ENCODE results near the gene CDON. TPM values are rescaled to one million over a fixed set of nuclear protein-coding genes. Genes with fewer than 3 reads are reported as not detected.

Gene CDON
- total RNA-seq, 3 donors from 2014 or later (not counting 1 experiment from before 2014, with no cell fraction given) = 0.25 to 0.38 TPM; not detected in 1

GRCh38 chr11:125978778-125979407, 83.8 kb downstream of the CDON start:
- H3K4me3 Mint-ChIP-seq = no peak overlapping the region
- no peaks in the 10 kb centered on the region for H3K36me3 Mint-ChIP-seq
- no peaks in the 10 kb centered on the region for H3K36me3 ChIP-seq (ENCODE audit: control insufficient read depth, insufficient read depth, low read length)
- no peaks in the 10 kb centered on the region for H3K4me1 ChIP-seq (ENCODE audit: control insufficient read depth, insufficient read depth, low read length)
- ATAC-seq (no peak), DNase-seq (no peak)
- H3K27ac ChIP-seq (ENCODE audit: low read length) = no peak overlapping the region
- peaks cover 0 to 5% of the 10 kb centered on the region in 2 donors for H3K4me1 Mint-ChIP-seq
- TF ChIP-seq CTCF (IDR thresholded peaks at IDR 0.05) = no peak
- H3K4me3 ChIP-seq (ENCODE audit: low read length) = no peak overlapping the region
- 83% methylated on average over 1 of the region's 3 CpGs for WGBS (ENCODE audit: insufficient coverage)
- peaks cover 0 to 36% of the 10 kb centered on the region in 2 donors for H3K27me3 Mint-ChIP-seq (ENCODE audit: low read depth in 2 of 2)
- intact Hi-C loops (cut with micrococcal nuclease) = no loop called here
- H3K27me3 ChIP-seq (ENCODE audit: control insufficient read depth, insufficient read depth, low read length) = no peaks in the 10 kb centered on the region
- H3K27ac Mint-ChIP-seq = no peak overlapping the region
- H3K9me3 ChIP-seq (ENCODE audit: control insufficient read depth, insufficient read depth, low read length) = no peaks in the 10 kb centered on the region
- H3K9me3 Mint-ChIP-seq = no peaks in the 10 kb centered on the region

- no peaks in the 10 kb centered on the region for H3K4me1 ChIP-seq (ENCODE audit: control insufficient read depth, insufficient read depth, low read length)
- WGBS (ENCODE audit: insufficient coverage) = 83% methylated on average over 1 of the region's 6 CpGs
- H3K4me3 Mint-ChIP-seq = no peak overlapping the region
- H3K27ac Mint-ChIP-seq = no peak overlapping the region
- H3K9me3 ChIP-seq (ENCODE audit: control insufficient read depth, insufficient read depth, low read length) = no peaks in the 10 kb centered on the region
- no peaks in the 10 kb centered on the region for H3K36me3 Mint-ChIP-seq
- no peak overlapping the region for H3K4me3 ChIP-seq (ENCODE audit: low read length)
- intact Hi-C loops (cut with micrococcal nuclease) = no loop called here
- H3K36me3 ChIP-seq (ENCODE audit: control insufficient read depth, insufficient read depth, low read length) = no peaks in the 10 kb centered on the region
- no peak for TF ChIP-seq CTCF (IDR thresholded peaks at IDR 0.05)
- ATAC-seq (no peak), DNase-seq (no peak)
- H3K27me3 Mint-ChIP-seq (ENCODE audit: low read depth in 2 of 2) = peaks cover 0 to 37% of the 10 kb centered on the region in 2 donors
- H3K27ac ChIP-seq (ENCODE audit: low read length) = no peak overlapping the region
- H3K9me3 Mint-ChIP-seq = no peaks in the 10 kb centered on the region
- H3K27me3 ChIP-seq (ENCODE audit: control insufficient read depth, insufficient read depth, low read length) = no peaks in the 10 kb centered on the region
- H3K4me1 Mint-ChIP-seq = peaks cover 0 to 5% of the 10 kb centered on the region in 2 donors
These were observed 84.4 kb downstream of the CDON start for GRCh38 chr11:125978181-125978716.

GRCh38 chr11:125977333-125977732, 85.3 kb downstream of the CDON start:
- Histone ChIP-seq H3K27me3 (ENCODE audit: control insufficient read depth, insufficient read depth, low read length) (no peaks in the 10 kb centered on the region), H3K4me3 (ENCODE audit: low read length) (no peak overlapping the region), H3K27ac (ENCODE audit: low read length) (no peak overlapping the region), H3K4me1 (ENCODE audit: control insufficient read depth, insufficient read depth, low read length) (no peaks in the 10 kb centered on the region), H3K9me3 (ENCODE audit: control insufficient read depth, insufficient read depth, low read length) (no peaks in the 10 kb centered on the region), H3K36me3 (ENCODE audit: control insufficient read depth, insufficient read depth, low read length) (no peaks in the 10 kb centered on the region)
- 100% methylated on average over 1 of the region's 3 CpGs for WGBS (ENCODE audit: insufficient coverage)
- peaks cover 2 to 30% of the 10 kb centered on the region in 2 donors for H3K27me3 Mint-ChIP-seq (ENCODE audit: low read depth in 2 of 2)
- intact Hi-C loops (cut with micrococcal nuclease) = no loop called here
- no peak overlapping the region for H3K27ac Mint-ChIP-seq
- DNase-seq = no peak
- H3K9me3 Mint-ChIP-seq = no peaks in the 10 kb centered on the region
- H3K4me1 Mint-ChIP-seq = peaks cover 0 to 5% of the 10 kb centered on the region in 2 donors
- no peak overlapping the region for H3K4me3 Mint-ChIP-seq
- TF ChIP-seq CTCF (IDR thresholded peaks at IDR 0.05) = no peak
- no peaks in the 10 kb centered on the region for H3K36me3 Mint-ChIP-seq
- ATAC-seq = no peak

GRCh38 chr11:125976156-125976555, 86.5 kb downstream of the CDON start:
- no peak overlapping the region for H3K27ac Mint-ChIP-seq
- H3K4me3 ChIP-seq (ENCODE audit: low read length) = no peak overlapping the region
- no peak for TF ChIP-seq CTCF (IDR thresholded peaks at IDR 0.05)
- H3K27ac ChIP-seq (ENCODE audit: low read length) = no peak overlapping the region
- H3K4me3 Mint-ChIP-seq = no peak overlapping the region
- DNase-seq (no peak), ATAC-seq (no peak)
- H3K4me1 ChIP-seq (ENCODE audit: control insufficient read depth, insufficient read depth, low read length) = no peaks in the 10 kb centered on the region
- H3K27me3 ChIP-seq (ENCODE audit: control insufficient read depth, insufficient read depth, low read length) = no peaks in the 10 kb centered on the region
- intact Hi-C loops (cut with micrococcal nuclease) = no loop called here
- no peaks in the 10 kb centered on the region for H3K36me3 ChIP-seq (ENCODE audit: control insufficient read depth, insufficient read depth, low read length)
- H3K9me3 Mint-ChIP-seq = no peaks in the 10 kb centered on the region
- H3K9me3 ChIP-seq (ENCODE audit: control insufficient read depth, insufficient read depth, low read length) = no peaks in the 10 kb centered on the region
- H3K27me3 Mint-ChIP-seq (ENCODE audit: low read depth in 2 of 2) = peaks cover 2 to 30% of the 10 kb centered on the region in 2 donors
- H3K36me3 Mint-ChIP-seq = no peaks in the 10 kb centered on the region
- H3K4me1 Mint-ChIP-seq = peaks cover 0 to 5% of the 10 kb centered on the region in 2 donors

Data from natural killer cell (primary cell).